ENCODE measurements around the gene CEACAM6.
"Not testable (repeated sequence)": the region's sequence is repeated elsewhere in the genome, so short reads cannot be mapped to it uniquely, and the experiment has no call there.

GRCh38 chr19:41788518-41788917 is 33.2 kb downstream of the CEACAM6 start:
- TF ChIP-seq ELF4 (CRISPR knock-in tag; IDR thresholded peaks at IDR 0.05; ENCODE audit: low read depth); CTCF (IDR thresholded peaks at IDR 0.05); NFATC4 (CRISPR knock-in tag; IDR thresholded peaks at IDR 0.05); HMGXB4 (CRISPR knock-in tag; IDR thresholded peaks at IDR 0.05); TP53 (CRISPR knock-in tag; IDR thresholded peaks at IDR 0.05): not testable (repeated sequence)
